Mucosa of gallbladder (tissue), 1 donor: ENCODE measurements around the gene RPUSD2. TPM values are rescaled to one million over a fixed set of nuclear protein-coding genes. Genes with fewer than 3 reads are reported as not detected.
A peak's percentile ranks its signal among the peaks of the same experiment; 100 is the strongest.

Experiments
- DNase-seq: peaks from one replicate; pipeline ENCODE4 v3.0.0-alpha.2; 2020; ENCODE audit warnings: low spot score
- total RNA-seq: library from RNA; stranded (reverse); gene quantifications from one replicate; pipeline ENCODE4 v1.2.1, GENCODE V29; 2021
- donor health status: DM: no; HTN: no; CAD: no.

RPUSD2 gene, protein sequence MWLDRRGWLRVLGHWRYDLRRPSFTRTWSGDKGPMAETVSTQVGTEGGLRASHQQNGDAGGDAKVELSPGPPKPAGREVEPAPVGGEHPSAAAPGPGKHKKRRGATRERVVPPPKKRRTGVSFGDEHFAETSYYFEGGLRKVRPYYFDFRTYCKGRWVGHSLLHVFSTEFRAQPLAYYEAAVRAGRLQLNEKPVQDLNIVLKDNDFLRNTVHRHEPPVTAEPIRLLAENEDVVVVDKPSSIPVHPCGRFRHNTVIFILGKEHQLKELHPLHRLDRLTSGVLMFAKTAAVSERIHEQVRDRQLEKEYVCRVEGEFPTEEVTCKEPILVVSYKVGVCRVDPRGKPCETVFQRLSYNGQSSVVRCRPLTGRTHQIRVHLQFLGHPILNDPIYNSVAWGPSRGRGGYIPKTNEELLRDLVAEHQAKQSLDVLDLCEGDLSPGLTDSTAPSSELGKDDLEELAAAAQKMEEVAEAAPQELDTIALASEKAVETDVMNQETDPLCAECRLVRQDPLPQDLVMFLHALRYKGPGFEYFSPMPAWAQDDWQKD
- total RNA-seq, result 8.1 TPM

DNA sequence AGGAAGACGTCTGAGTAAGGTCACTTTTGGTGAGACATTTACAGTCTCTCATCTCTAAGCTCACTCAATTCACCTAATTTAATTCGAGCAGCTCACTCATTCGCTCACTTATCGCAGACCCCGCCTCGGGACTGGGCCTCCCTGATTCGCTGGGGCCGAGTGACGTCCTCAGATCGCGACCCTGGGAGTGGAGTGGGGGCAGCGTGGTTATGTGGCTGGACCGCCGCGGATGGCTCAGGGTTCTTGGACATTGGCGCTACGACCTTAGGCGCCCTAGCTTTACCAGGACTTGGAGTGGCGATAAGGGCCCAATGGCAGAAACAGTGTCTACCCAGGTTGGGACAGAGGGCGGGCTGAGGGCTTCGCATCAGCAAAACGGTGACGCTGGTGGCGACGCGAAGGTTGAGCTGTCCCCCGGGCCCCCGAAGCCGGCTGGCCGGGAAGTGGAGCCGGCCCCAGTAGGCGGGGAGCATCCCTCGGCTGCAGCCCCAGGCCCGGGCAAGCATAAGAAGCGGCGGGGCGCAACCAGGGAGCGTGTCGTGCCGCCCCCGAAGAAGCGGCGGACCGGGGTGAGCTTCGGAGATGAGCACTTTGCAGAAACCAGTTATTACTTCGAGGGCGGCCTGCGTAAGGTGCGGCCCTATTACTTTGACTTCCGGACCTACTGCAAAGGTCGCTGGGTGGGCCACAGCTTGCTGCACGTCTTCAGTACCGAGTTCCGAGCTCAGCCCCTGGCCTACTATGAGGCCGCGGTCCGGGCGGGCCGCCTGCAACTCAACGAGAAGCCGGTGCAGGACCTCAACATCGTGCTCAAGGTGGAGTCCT lies at the start of gene RPUSD2:
TSS of gene RPUSD2 (plus strand) at position 171 of the 825 bp plus-strand sequence. CDS start at position 210, 39 bp downstream.
- peak; percentile 91 for DNase-seq

DNA sequence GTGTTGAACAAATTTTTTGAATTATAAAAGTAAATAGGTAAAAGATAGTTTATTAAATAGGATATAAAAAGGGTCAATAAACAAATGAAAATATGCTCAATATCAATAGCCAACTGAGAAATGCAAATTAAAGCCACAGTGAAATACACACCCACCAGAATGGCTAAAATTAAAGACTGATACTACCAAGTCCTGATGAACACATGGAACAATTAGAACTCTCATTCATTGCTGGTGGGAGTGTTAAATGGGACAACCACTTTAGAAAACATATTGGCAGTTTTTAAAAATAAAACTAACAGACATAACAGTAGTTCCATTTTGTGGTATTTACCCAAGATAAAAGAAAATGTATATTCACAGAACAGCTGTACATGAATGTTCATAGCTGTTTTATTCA lies 45.5 kb upstream of the RPUSD2 start:
- DNase-seq, result no peak

DNA sequence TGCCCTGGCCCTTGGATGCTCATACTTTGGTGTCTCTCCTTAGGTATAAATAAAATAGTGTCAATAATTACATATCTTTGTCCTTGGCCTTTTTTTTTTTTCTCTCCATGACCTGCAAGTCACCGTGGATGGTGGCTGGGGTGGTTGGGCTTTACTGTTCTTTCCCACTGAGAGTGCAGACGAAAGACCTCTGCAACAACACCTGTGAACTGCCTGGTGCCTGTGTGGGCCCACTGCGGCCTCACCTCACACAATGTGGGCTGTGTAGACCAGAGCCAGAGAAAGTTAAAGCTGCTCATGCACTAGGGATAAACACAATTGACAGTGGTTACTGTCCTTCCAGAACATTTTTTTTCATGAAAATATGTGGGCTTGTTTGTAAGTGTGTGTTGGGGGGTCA lies 43.2 kb upstream of the RPUSD2 start:
- DNase-seq, result no peak

DNA sequence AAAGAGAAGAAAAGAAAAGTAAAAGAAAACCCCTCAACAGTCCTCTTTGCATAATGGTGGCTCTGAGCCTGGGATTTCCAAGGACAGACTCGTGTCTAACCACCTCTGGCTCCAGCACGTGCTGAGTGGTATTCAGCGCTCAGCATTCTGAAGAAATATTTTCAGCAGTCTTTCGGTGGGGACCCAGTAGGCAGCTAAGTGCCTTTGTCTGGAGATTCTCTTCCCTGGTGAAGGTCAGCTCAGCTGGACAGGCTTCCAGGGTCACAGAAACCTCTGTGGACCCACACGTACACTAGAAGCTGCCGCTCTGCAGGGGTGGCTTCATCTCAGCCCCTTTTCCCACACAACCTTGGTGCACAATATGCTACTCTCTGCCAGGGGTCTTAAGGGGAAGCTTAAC lies 40.3 kb upstream of the RPUSD2 start:
- no peak for DNase-seq

DNA sequence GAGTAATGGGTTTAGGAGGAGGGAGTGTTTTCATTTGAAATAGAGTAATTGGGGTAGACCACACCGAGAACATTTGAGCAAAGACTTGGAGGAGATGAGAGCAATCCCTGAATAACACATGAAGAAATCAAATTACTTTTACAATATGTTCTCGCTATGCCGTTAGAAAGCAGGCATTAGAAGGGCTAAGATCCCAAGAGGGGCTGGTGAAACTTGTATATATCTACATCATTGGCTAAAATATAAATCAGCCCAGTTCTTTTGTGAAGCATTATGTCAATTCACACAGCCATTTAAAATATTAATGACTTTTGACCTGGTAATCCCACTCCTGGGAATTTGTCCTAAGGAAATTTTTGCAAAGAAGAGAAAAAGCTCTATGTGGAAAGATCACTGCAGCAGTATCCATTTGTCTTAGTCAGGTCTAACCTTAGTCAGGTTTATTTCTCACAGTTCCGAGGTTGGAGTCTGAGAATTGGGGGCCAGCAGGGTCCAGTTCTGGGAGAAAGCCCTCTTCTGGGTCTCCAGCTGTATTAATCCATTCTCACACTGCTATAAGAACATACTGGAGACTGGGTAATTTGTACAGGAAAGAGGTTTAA lies 35.2 kb upstream of the RPUSD2 start:
- DNase-seq, result no peak

DNA sequence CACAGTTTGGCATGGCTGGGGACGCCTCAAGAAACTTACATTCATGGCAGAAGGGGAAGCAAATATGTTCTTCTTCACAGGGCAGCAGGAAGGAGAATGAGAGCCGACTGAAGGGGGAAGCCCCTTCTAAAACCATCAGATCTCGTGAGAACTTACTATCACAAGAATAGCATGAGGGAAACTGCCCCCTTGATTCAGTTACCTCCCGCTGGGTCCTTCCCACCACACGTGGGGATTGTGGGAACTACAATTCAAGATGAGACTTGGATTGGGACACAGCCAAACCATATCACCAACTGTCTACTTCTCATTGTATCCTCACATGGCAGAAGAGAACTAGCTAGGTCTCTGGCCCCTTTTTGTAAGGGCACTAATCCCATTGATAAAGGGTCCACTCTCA lies 34.7 kb upstream of the RPUSD2 start:
- DNase-seq, result no peak

DNA sequence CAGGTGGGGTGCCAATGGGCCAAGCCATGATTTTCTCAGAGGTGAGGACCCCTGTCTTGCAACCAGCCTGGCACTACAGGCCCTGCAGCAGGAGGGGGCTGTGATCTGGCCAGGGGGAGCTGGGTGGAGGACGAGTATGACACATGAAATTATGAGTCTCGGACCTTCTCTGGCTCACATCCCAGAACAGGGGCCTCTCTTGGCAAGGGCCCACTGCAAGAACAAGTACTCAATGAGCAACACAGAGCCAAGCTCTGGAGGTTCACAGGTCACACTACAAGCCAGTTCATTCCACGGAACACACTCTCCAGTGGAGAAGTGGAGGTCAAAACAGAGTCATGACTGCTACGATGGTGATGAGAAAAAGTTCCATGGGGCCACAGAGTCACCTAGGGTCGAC lies 32.6 kb upstream of the RPUSD2 start:
- no peak for DNase-seq

DNA sequence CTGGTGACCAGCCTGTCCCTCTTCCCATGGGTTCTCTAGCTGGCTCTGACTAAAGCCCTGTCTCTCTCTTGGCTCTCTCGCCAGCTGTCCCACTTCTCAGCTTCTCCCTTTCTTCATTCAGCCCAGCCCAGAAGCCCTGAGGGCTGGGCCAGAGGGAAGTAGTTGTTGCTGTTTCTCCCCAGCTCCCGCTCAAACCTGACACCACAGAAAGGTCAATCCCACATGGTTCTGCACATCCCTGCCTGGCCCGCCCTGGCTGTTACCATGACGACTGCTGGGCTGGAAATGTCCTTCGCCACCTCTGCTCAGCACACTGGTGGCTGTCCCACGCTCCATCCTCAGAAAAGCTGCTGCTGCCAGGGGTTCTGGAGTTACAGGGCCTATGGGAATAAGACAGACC lies 30.1 kb upstream of the RPUSD2 start:
- no peak for DNase-seq

DNA sequence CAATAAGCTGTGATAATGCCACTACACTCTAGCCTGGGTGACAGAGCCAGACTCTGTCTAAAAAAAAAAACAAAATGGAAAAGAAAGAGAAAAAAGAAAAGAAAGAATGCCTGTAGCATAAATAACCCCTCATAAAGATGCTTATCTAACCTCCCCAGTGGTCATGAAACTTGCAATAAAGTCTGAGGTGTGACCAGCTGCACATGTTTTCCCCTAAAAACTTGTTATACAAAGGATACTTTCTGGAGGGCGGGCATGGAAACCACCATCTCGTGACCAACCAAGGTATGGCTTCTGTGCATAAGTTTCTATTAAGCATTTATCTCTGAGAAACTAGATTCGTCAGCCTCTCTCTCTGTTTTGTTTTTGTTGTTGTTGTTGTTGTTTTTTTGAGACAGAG lies 26.0 kb upstream of the RPUSD2 start:
- DNase-seq, result no peak

DNA sequence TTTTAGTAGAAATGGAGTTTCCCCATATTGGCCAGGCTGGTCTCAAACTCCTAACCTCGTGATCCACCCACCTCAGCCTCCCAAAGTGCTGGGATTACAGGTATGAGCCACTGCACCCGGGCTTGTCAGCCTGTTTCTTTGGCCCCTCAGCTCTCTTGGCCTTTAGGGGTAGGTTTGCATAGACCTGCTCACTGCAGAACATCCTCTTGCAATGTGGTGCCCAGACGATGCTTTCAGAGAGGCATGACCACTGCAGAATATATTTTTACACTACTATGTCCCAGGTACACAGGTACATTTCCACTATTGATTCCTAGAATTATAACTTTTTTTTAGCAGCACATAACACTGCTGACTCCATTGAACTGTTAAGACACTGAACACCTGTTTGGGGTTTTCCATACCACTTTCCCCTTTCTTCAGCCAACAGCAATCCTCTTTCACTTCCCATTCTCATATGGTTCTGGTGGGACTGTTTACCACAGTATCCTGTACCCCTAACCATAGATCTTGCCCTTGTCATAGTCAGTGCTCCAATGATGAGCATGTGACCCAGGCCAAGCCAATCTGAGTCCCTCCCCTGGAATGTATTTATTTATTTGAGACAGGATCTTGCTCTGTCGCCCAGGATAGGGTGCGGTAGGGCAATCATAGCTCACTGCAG lies 25.3 kb upstream of the RPUSD2 start:
- DNase-seq, result no peak

DNA sequence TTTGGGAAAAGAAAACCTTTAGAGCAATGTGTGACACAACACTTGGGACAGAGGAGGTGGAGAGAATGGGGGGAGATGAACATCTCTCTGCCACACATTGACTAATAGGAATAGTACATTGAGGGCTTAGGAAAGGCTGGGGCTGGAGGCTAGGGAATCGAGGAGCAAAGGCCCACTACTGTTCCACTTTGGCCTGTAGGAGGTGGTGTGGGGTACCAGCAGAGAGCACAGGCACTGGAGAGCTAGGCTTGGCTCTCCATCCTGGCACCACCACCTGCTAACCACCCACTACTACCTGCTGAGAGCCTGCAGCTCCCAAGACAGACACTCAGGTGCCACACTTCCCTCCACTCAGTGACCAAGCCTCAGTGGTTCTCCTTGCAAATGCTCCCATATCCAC lies 23.6 kb upstream of the RPUSD2 start:
- DNase-seq, result no peak

DNA sequence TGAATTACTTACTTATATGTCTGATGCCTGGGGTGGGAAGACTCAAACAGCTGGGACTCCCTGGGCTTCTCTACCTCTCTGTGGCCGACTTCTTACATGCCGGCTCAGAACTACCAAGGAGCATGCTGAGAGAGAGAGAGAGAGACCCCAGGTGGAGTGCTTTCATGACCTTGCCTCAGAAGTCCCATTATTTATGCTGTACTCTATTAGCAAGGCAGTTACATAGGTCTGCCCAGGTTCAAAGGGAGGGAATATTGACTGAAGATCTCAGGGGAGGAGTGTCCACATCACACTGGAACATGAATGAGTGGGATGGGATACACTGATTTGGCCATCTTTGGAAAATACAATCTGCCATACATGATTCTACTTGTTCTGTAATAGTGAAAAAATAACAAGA lies 20.5 kb upstream of the RPUSD2 start:
- DNase-seq, result no peak

DNA sequence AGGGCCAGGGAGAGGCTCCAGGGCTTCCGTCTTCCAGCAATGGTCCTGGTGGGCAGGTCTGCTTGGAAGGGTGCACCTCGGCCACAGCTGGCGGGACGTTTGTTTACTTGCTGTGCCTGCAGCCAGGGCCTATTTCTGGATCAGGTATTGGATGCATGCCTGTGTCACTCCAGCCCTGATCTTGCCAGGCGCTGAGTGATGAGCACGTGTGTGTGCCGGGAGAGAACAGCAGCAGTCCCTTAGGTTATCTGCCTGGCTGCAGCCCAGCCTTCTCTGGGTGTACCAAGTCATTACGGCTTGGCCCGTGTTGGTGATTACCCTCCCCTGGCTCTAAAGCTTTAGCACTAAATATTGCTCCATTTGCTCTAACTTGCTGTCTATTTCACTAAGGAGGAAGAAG lies 19.2 kb upstream of the RPUSD2 start:
- DNase-seq, result no peak

DNA sequence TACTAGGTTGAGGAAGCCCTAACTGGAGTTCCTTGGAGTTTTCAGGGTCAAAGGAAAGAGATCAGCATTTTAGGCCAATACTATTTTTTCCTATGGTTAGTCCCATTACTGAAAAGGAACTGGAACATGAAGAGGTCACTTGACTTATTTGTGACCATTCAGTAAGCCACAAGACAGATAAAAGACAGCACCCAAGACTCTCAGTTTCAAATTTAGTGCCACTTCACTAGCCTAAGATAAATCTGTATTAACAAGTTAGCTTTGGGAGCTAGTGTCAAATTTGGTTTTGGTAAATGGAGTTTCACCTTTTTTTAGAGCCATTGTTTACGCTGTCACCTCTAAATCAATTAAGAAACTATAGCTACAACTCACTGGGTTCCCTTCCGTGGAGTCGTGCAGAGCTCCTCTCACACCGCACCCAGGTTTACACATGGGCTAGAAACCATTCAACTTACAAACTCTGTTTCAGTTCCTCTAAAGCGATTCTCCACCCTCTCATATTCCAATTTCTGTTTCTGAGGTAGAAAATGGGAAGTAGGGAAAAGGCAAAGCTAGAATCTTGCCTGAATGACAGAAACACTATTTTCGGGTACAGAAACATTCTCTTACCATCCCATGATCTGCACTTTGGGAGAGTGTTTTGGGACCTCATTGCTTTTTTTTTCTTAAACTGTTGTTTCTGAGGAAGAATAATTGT lies 18.6 kb upstream of the RPUSD2 start:
- DNase-seq, result no peak

DNA sequence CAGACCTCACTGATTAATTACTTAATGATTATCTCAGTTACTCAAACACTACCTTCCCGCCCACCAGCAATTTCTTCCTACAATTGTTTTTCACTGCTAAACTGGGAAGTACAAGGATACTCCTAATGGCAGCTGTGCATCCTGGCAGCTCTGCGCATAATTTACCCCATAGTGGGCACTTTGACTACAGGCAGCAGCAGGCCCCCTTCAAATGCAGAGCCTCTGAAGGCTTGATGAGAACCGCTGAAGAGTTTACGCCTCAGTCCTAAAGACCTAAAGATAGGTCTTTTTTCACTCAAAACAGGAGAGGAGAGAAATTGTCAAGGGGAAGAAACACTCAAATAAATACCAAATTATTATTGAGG lies 15.0 kb upstream of the RPUSD2 start:
- no peak for DNase-seq

DNA sequence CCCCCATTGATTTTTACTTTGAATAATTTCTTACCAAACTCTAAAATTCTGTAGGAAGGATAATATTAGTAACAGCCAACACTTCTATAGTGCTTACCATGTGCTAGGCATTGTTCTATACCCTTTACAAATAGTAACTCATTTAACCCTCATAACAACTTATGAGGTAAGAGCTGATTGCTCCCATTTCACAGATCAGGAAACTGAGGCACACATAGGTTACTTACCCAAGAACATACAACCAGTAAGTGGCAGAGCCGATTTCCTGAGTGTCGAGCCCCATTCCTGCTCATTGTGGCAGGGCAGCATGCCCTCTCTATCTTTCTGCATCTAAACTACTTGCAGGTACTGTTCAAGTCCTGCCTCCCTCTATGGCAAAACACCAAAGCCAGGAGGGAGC lies 13.2 kb upstream of the RPUSD2 start:
- DNase-seq, result no peak

DNA sequence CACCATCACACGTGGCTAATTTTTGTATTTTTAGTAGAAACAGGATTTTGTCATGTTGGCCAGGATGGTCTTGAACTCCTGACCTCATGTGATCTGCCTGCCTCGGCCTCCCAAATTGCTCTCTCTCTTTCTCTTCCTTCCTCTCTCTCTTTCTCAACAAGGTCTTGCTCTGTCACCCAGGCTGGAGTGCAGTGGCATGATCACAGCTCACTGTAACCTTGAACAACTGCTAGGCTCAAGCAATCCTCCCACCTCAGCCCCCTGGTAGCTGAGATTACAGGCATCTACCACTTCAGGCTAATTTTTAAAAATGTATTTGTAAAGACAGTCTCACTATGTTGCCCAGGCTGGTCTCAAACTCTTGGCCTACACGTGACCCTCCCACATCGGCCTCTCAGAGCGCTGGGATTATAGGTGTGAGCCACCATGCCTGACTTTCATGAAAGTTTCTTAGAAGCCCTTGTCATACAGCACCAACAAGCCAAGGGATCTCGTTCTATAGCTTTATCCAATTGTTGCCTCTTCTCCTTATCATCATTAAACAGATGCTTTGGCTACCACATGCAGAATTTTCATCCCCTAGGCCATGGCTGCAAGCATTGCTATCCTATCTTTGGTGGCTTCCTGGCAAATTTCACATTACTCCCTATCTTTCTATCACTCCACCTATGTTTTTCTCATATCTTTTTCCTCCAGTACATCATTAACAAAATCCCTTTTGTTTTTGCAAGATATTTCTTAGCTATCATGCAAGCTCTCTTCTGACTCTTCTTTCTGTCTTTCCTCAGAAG lies 10.0 kb upstream of the RPUSD2 start:
- no peak for DNase-seq

DNA sequence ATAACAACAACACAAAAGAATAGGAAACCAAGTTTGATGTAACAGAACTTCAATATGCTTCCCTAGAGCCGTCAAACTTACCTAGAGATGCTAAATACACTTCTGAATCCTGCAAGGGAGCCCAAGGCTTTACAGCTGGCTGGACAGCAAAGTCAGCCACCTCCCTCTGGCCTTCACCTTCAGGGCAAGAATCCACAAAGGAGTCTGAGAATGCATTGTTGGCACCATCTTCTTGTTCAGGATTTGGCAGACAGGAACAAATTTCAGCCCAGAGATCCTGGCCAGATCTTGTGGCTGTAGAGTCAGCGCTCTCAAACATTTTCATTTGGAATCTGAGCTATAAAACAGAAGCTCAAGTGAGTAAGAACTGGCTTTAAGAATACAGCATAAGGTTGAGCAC lies 6.4 kb upstream of the RPUSD2 start:
- no peak for DNase-seq

DNA sequence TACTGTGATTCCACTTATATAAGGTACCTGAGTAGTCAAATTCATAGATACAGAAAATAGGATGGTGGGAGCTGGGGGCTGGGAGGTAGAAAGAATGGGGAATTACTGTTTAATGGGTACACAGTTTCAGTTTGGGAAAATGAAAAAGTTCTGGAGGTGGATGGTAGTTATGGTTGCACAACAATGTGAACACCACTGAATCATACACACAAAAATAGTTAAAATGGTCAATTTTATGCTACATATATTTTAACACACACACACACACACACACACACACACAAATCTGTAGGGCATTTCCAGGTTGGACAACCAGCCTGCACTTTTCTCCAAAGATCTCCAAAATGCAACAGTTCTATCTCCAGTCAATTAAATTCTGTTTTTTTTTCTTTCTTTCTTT lies 5.7 kb upstream of the RPUSD2 start:
- no peak for DNase-seq

DNA sequence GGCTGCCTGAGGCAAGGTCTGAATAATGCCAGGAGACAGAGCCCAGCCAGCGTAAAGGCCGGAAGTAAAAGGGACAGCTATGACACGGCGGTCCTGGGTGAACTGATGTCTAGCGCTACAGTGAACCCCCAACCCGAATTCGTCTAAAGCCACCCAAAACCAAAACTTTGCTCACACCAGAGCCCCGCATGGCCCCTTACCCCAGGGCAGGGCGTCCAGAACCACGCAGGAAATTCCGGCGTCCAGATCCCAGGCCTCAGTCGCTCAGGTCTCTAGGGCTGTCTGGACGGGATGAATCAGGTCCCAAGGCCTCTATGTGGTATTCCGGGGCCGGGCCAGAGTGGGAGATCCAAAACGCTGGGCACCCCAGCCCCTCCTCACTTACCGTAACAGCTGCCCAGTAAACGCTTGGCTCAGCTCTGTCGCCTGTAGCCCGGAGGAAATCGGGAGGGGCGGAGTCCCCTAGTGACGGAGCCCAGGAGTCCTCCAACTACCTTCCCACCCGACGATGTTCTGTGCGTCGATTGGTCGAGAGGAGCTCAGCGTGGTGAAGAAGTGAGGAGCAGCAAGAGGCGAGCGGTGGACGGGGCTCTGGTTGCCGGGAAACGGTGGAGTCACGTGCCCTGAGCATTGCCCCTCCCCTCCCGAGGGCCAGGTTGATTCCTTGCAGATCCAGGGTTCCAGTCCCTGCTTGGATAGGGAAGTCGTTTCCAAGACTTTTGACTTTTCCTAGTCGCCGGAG lies 4.3 kb upstream of the RPUSD2 start, which contains the start of gene CCDC32:
TSS of gene CCDC32 (minus strand) at position 452 of the 742 bp plus-strand sequence. CDS start 2,027 bp downstream, outside the sequence.
- peak; percentile 98 for DNase-seq
